ENCODE results near the gene HNRNPH1.
A peak's percentile ranks its signal among the peaks of the same experiment; 100 is the strongest.
"Not testable (repeated sequence)": the region's sequence is repeated elsewhere in the genome, so short reads cannot be mapped to it uniquely, and the experiment has no call there.

The HNRNPH1 gene, protein sequence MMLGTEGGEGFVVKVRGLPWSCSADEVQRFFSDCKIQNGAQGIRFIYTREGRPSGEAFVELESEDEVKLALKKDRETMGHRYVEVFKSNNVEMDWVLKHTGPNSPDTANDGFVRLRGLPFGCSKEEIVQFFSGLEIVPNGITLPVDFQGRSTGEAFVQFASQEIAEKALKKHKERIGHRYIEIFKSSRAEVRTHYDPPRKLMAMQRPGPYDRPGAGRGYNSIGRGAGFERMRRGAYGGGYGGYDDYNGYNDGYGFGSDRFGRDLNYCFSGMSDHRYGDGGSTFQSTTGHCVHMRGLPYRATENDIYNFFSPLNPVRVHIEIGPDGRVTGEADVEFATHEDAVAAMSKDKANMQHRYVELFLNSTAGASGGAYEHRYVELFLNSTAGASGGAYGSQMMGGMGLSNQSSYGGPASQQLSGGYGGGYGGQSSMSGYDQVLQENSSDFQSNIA

DNA sequence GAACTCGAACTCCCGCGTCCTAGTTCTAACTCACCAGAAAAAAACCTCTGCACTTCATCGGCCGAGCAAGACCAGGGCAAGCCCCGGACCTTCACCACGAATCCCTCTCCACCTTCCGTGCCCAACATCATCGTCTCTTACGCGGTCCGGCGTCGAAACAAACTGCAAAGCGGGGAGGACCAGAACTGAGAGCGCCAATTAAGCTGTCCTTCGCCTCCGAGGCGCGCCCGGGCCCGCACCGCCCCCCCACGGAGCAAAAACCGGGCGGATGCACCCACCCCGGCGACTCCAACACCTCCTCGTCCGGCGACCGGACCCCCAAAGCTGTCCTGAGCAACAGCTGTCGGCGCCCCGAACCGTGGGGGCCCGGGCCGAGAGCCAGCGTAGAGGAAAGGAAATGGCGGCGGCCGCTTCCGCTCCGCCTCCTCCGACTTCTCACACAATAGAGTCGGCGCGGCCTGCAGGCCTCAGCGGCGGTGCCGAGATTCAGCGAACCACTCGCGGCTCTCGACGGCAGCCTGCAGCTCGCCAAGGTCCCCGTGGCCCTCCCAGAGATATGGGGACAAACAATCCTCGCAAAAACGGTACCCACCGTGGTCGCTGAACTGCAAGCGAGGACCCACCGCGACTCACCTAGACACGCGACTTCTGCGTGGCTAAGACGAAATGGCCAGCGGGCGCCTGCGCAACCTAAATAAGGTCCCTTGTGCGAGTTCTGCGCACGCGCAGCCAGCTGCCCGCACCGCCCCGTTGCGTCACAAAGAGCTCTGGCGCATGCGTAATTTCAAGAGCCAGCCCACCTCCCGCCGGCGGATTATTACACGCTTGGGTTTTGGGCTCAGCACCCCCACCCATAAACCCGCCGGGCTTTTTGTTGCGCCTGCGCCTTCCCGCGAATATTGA, at the start of gene HNRNPH1:
HNRNPH1 (minus strand) TSS at position 669 of the 903 bp plus-strand sequence; CDS start at position 131, 538 bp downstream.
- Mint-ChIP-seq H3K4me1 (peaks cover 40% of the 10 kb centered on the region), H3K36me3 (peaks cover 48% of the 10 kb centered on the region), H3K4me3 (peak within 1 kb of the TSS; percentile 92), H3K27me3 (peaks cover 11% of the 10 kb centered on the region), H3K27ac (peak within 1 kb of the TSS; percentile 98), H3K9me3 (no peaks in the 10 kb centered on the region)
- CTCF ChIA-PET: interaction anchor here (0.7 to 2.0 kb wide), 8 partner anchors 10 to 72 kb away, joined by 3 to 9 read pairs (median 4); partner anchors contain the start of gene CBY3
- DNase-seq: peak; percentile 99

DNA sequence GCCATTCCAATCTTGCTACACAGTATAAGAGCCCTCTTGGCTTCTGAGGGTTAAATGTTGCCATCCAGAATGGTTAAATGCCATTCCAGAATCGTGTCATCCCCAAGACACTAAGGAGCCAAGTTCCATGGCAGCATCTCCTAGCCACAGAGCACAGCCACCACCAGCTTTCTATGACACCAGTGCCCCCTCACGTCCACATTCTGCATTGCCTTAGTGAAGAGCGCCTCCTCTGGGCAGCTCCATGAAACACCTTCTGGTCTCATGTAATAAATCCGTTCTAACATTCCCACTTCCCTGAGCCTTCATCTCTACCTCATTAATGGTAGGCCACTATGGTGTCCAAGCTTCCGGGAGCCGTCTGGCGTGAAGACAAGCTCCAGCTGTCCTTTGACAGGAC, 44.9 kb upstream of the HNRNPH1 start:
- no peaks in the 10 kb centered on the region for H3K36me3 Mint-ChIP-seq
- H3K4me1 Mint-ChIP-seq: no peaks in the 10 kb centered on the region
- no peak overlapping the region for H3K27ac Mint-ChIP-seq
- no peaks in the 10 kb centered on the region for H3K9me3 Mint-ChIP-seq
- no peak overlapping the region for H3K4me3 Mint-ChIP-seq
- H3K27me3 Mint-ChIP-seq: no peaks in the 10 kb centered on the region
- CTCF ChIA-PET: interaction anchor here (0.6 to 2.1 kb wide), 5 partner anchors 8 to 406 kb away, joined by 3 to 4 read pairs (median 3); partner anchors contain the start of gene HNRNPH1
- peak; percentile 61 for DNase-seq

DNA sequence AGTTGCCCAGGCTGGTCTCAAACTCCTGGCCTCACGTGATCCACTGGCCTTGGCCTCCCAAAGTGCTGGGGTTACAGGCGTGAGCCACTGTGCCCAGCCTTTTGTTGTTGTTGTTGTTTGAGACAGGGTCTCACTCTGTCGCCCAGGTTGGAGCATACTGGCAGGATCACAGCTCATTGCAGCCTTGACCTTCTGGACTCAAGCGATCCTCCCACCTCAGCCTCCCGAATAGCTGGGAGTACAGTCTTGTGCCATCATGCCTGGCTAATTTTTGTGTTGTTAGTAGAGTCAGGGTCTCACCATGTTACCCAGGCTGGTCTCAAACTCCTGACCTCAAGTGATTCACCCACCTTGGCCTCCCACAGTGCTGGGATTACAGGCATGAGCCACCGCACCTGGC, 38.2 kb upstream of the HNRNPH1 start:
- H3K4me1 Mint-ChIP-seq, H3K27me3 Mint-ChIP-seq, H3K4me3 Mint-ChIP-seq, DNase-seq, CTCF ChIA-PET, H3K36me3 Mint-ChIP-seq, H3K27ac Mint-ChIP-seq, H3K9me3 Mint-ChIP-seq: not testable (repeated sequence)

DNA sequence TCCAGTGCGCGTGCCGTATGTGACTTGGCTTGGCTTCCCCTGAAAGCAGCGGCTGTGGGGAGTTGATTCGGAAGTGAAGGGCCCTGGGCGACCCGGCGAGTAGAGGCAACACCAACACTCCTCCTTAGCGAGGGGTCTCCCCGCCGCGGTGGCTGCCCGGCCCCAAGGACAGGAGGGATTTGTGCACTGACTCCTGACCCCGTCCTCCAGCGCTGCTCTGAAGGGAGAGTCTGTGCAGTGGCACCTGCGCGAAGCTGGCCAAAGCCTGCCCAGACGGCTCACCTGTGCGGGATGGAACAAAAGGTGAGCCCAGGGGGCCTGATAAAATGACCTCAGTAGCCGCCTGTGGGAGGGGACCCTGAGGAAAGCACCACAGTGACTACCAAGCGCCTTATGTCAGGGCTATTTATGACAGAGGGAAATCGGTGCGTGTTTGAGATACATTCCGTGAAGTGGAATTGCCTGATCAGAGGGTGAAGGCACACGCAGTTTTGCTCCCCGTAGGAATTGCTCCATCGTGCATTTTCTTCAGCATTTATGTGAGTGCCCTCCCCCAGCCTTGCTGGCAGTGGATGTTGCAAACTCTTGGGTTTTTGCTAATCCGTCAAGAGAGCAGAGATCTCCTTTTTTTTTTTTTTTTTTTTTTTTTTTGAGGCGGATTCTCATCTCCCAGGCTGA, 34.8 kb upstream of the HNRNPH1 start:
- not testable (repeated sequence) for H3K4me1 Mint-ChIP-seq, H3K9me3 Mint-ChIP-seq, H3K27ac Mint-ChIP-seq, H3K36me3 Mint-ChIP-seq
- Mint-ChIP-seq H3K27me3 (peaks cover 15% of the 10 kb centered on the region), H3K4me3 (peak overlapping the region; percentile 71)
- CTCF ChIA-PET: interaction anchor here (0.6 kb wide), 1 partner anchor 1021 kb away, joined by 4 read pairs; no protein-coding TSS in a partner anchor
- peak; percentile 21 for DNase-seq

DNA sequence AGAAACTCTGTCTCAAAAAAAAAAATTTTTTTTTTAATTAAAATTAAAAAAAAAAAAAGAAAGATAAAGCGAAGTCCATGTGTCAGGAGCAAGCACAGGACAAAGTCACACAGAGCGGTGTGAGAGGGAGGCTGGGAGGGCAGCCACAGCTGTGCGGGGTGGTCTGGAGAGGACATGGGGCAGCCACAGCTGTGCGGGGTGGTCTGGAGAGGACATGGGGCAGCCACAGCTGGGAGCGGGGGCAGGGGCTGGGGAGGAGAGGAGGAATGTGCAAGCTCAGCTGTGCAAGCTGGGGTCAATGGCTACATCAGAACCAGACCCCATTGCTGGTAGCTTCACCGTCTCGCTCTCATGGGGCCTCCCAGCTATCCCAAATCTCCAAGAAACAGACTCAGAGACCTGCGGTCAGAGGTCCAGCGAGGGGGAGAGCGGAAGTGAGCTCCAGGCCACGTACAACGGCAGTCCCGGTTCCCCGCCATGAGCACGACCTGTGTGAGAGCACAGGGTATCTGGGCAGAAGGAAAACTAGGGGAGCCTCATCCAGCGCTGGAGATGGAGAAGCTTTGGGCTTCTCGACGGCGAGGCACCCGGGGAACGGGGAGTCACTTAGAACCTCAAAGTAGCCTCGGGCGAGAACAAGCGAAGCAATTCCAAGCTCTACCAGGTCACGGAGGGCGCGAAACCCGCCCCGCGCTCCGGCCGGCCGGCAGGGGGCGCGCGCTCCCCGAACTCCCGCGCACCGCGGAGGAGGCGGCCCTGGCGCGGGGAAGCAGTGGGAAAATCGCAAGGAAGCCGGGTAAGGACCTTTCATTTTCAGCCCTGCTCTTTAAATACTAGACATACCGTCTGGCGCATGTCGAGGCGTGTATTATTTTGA, 34.1 kb upstream of the HNRNPH1 start:
- H3K27ac Mint-ChIP-seq, H3K36me3 Mint-ChIP-seq, H3K9me3 Mint-ChIP-seq, H3K4me1 Mint-ChIP-seq, CTCF ChIA-PET: not testable (repeated sequence)
- peak overlapping the region; percentile 71 for H3K4me3 Mint-ChIP-seq
- DNase-seq: peak; percentile 27
- peaks cover 15% of the 10 kb centered on the region for H3K27me3 Mint-ChIP-seq

DNA sequence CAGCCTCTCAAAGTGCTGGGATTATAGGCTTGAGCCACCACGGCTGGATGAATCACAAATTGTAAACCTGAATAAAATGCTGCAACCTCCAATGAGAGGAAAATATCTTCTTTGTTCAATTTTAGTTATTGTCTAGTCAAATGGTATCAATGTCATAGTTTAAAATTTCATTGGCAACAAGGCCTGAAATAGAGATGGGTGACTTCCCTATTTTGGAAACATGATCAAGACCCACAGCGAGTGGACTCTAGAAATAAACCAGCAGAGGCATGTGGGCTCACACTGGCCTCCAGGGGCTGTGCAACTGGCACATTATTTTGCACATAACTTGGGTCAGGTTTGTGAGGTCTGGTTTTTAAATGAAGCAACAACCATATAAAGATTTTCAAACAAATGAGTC, 29.7 kb upstream of the HNRNPH1 start:
- DNase-seq, H3K27ac Mint-ChIP-seq, H3K36me3 Mint-ChIP-seq, H3K4me3 Mint-ChIP-seq, H3K4me1 Mint-ChIP-seq, CTCF ChIA-PET, H3K9me3 Mint-ChIP-seq: not testable (repeated sequence)
- H3K27me3 Mint-ChIP-seq: peaks cover 25% of the 10 kb centered on the region

DNA sequence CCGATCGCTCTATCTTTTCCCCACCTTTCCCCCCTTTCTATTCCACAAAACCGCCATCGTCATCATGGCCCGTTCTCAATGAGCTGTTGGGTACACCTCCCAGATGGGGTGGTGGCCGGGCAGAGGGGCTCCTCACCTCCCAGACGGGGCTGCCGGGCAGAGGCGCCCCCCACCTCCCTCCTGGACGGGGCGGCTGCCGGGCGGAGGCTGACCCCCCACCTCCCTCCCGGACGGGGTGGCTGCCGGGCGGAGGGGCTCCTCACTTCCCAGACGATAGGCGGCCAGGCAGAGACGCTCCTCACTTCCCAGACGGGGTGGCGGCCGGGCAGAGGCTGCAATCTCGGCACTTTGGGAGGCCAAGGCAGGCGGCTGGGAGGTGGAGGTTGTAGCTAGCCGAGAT, 26.8 kb upstream of the HNRNPH1 start:
- H3K27me3 Mint-ChIP-seq: peaks cover 32% of the 10 kb centered on the region
- H3K4me1 Mint-ChIP-seq, H3K4me3 Mint-ChIP-seq, H3K9me3 Mint-ChIP-seq, DNase-seq, CTCF ChIA-PET, H3K27ac Mint-ChIP-seq, H3K36me3 Mint-ChIP-seq: not testable (repeated sequence)

DNA sequence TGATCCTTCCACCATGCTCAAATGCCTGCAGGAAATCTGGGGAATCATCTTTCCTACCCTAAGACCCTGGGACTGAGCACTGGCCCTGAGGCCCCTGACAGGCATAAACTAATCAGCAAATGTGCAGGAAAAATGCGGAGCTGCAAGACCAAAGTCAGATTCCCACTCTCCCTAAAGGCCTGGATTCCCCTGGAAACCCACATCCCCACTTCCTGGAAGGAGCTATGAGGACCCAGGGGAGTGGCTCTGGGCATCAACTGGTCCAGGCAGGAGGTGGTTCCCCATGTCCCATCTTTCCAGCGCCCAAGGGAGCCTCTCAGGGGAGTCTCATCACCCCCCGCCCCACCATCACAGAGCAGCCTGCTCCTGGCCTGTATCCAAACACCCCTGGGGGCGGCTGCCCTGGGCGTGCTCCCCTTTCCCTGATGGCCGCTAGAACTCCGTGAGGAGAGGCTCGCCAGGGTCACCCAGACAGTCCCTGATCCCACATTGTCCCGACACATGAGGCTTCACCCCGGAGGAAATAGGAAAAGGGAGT, 25.8 kb upstream of the HNRNPH1 start:
- CTCF ChIA-PET, H3K27ac Mint-ChIP-seq, DNase-seq, H3K4me3 Mint-ChIP-seq, H3K4me1 Mint-ChIP-seq, H3K36me3 Mint-ChIP-seq, H3K9me3 Mint-ChIP-seq: not testable (repeated sequence)
- peaks cover 32% of the 10 kb centered on the region for H3K27me3 Mint-ChIP-seq

DNA sequence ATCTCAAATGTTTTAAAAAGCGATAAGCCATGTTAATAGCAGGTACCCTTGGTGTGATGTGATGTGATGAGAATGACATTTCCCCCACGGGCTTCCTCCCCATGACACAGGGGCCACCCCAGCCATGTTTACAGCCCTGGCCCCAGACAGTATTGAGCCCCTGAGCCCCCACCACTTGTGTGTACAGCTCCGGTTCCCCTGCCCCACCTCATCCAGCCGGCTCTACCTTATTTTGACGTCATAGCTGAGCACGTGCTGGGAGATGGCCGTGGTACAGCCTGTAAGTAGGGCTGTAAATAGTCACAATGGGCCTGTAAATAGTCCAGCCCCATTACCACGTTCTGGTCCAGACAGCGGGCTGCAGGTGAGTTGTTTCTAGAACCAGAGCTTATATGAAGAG, 24.9 kb upstream of the HNRNPH1 start:
- Mint-ChIP-seq H3K4me1 (no peaks in the 10 kb centered on the region), H3K27me3 (peaks cover 28% of the 10 kb centered on the region), H3K4me3 (no peak overlapping the region), H3K27ac (no peak overlapping the region), H3K36me3 (no peaks in the 10 kb centered on the region), H3K9me3 (no peaks in the 10 kb centered on the region)
- DNase-seq: no peak
- CTCF ChIA-PET: no interaction called here

DNA sequence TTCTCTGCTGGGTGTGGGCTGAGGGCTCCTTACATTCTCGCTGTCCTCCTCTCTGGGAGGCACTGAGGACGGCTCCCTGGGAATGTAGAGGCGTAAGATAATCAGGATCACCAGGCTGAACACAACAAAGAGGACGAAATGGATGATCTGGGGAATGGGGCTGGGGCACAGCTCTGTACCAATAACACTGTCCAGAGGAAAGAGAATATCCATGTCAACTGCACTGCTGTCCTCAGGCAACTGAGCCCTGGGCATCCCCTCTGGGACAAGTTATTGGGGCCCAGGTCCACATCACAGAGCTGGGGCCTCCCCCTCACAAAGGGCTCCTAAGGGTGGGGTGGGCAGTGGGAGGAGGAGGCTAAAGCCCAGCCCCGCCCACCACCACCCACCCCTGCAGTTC, 21.3 kb upstream of the HNRNPH1 start:
- H3K4me1 Mint-ChIP-seq, DNase-seq, H3K9me3 Mint-ChIP-seq, CTCF ChIA-PET, H3K4me3 Mint-ChIP-seq, H3K27ac Mint-ChIP-seq, H3K36me3 Mint-ChIP-seq: not testable (repeated sequence)
- H3K27me3 Mint-ChIP-seq: peaks cover 23% of the 10 kb centered on the region

DNA sequence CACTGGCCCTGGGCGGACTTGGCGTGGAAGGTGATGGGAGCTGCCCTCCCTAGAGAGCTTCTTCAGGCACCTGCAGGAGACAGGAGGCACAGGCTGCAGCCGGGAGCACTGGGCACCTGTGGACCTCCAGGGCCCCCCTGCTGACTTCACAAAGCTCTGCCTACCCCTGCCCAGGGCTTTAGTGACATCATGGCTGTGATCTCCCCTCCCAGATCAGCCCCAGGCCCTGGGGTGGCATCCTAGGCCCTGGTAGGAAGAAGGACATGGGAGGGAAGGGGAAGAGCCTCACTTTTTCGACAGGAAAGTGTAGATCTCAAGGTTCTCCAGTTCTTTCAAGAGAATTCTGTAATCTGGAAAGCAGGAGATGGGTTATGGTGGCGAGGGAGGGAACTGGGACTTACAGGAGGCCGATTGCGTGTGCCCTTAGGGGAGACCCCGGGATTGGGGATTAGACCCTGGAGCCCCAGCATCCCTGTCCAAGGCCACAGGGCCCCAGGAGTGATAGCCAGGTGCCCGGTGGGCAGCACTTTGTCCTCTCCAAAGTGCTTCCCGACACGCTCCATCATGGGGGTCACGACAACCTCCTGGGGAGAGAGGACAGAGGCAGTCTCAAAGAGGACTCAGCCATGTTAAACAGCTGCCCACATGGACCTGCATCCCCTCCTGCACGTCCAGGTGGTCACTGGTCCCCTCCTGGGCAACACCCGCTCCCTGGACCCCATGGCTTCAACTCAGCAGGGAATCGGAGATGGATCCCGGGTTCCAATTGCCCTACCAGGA, 19.9 kb upstream of the HNRNPH1 start:
- H3K36me3 Mint-ChIP-seq, H3K27ac Mint-ChIP-seq, H3K4me3 Mint-ChIP-seq, H3K9me3 Mint-ChIP-seq, H3K4me1 Mint-ChIP-seq, DNase-seq, CTCF ChIA-PET: not testable (repeated sequence)
- H3K27me3 Mint-ChIP-seq: peaks cover 25% of the 10 kb centered on the region

DNA sequence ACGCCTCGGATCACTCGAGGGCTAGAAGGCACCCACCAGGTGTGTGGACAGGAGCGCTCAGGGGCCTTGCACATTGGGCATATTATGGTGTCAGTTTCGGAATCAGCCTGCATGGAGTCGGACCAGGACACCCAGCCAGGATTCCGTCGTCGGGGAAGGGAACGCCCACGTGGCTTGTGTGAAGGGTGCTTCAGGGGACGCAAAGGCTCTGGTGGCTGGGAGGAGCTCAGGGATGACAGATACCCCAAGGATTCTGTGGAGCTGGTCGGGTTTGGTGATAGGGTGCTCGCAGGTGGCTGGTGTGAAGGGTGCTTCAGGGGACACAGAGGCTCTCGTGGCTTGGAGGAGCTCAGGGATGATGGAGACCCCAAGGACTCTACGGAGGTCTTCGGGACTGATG, 19.2 kb upstream of the HNRNPH1 start:
- H3K36me3 Mint-ChIP-seq, CTCF ChIA-PET, DNase-seq, H3K4me1 Mint-ChIP-seq, H3K9me3 Mint-ChIP-seq, H3K27ac Mint-ChIP-seq, H3K4me3 Mint-ChIP-seq: not testable (repeated sequence)
- peaks cover 25% of the 10 kb centered on the region for H3K27me3 Mint-ChIP-seq

DNA sequence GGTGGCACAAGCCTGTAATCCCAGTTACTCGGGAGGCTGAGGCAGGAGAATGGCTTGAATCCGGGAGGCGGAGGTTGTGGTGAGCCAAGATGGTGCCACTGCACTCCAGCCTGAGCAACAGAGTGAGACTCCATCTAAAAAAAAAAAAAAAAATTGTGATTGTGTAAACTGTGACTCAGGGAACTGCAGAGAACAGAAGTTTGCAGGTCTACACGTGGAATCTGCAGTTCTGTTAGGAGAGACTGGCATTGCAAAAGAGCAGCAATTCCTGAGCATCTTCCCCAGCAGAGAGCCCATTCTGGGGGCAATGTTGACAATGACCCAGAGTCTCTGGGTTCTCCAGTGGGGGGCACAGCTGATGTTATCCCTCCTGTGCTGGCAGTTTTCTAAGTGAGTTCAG, 18.3 kb upstream of the HNRNPH1 start:
- H3K36me3 Mint-ChIP-seq, DNase-seq, H3K27ac Mint-ChIP-seq, CTCF ChIA-PET, H3K9me3 Mint-ChIP-seq, H3K4me3 Mint-ChIP-seq, H3K4me1 Mint-ChIP-seq: not testable (repeated sequence)
- H3K27me3 Mint-ChIP-seq: peaks cover 25% of the 10 kb centered on the region

Data from activated naive CD4-positive, alpha-beta T cell treated with anti-CD3 and anti-CD28 coated beads, Interleukin-2, amount 10 ng/mL, durations not matched to agents 7 days and 5 days (primary cell).